NB4 (cell line): Measurements from ENCODE around the gene RANBP1.

ENCODE experiments used
- MYC ChIP-seq: IDR thresholded peaks from 2 replicates; pipeline ENCODE4 v1.6.1; 2011; ENCODE audit warnings: low read depth, low read length
- POLR2A ChIP-seq: IDR thresholded peaks from 2 replicates; pipeline ENCODE4 v1.6.1; 2011; ENCODE audit warnings: mild to moderate bottlenecking; ENCODE audit not compliant: insufficient read length; ENCODE audit errors: extremely low read depth
- TF ChIP-seq, protein P1 (sequence below): IDR thresholded peaks from one replicate; pipeline ENCODE4 v1.5.1; 2012; ENCODE audit warnings: low read depth, low read length

DNA sequence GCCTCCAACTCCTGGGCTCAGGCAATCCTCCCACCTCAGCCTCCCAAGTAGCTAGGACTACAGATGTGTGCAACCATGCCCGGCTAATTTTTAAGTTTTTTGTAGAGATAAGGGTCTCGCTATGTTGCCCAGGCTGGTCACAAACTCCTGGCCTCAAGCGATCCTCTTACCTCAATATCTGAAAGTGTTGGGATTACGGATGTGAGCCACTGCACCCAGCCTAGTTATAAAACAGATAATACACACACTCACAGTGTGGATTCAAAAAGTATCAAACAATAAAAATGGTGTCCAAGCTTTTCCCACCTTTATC lies 35.3 kb downstream of the RANBP1 start:
- TF ChIP-seq POLR2A (no peak), MYC (no peak)
- TF ChIP-seq, protein P1, sequence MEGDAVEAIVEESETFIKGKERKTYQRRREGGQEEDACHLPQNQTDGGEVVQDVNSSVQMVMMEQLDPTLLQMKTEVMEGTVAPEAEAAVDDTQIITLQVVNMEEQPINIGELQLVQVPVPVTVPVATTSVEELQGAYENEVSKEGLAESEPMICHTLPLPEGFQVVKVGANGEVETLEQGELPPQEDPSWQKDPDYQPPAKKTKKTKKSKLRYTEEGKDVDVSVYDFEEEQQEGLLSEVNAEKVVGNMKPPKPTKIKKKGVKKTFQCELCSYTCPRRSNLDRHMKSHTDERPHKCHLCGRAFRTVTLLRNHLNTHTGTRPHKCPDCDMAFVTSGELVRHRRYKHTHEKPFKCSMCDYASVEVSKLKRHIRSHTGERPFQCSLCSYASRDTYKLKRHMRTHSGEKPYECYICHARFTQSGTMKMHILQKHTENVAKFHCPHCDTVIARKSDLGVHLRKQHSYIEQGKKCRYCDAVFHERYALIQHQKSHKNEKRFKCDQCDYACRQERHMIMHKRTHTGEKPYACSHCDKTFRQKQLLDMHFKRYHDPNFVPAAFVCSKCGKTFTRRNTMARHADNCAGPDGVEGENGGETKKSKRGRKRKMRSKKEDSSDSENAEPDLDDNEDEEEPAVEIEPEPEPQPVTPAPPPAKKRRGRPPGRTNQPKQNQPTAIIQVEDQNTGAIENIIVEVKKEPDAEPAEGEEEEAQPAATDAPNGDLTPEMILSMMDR: no peak
